GM12878 (cell line): ENCODE data around the gene ANXA4. TPM values are rescaled to one million over a fixed set of nuclear protein-coding genes. Genes with fewer than 3 reads are reported as not detected.

Experiments used
- BACH1 ChIP-seq: fragments of 450-650 bp; IDR thresholded peaks from 2 replicates; pipeline ENCODE4 v1.6.1; 2017; ENCODE audit warnings: mild to moderate bottlenecking, borderline replicate concordance
- EP300 ChIP-seq, 2 experiments: fragments of 150-350 bp in 1 of 2; IDR thresholded peaks; 2 replicates each; pipeline ENCODE4 v1.6.1; 2011 to 2012; ENCODE audit warnings: low read depth in 2 of 2, low read length in 2 of 2, borderline replicate concordance in 1 of 2, improper control_type of control experiment in 1 of 2, inconsistent platforms in 1 of 2; ENCODE audit not compliant: control insufficient read depth in 1 of 2
- EZH2 ChIP-seq: IDR thresholded peaks from 2 replicates; pipeline ENCODE4 v1.6.1; 2012; ENCODE audit warnings: low read depth, mild to moderate bottlenecking, control low read depth, inconsistent platforms, low read length, borderline replicate concordance; ENCODE audit not compliant: control insufficient read depth
- FOXK2 ChIP-seq: fragments of 450-650 bp; IDR thresholded peaks from 2 replicates; pipeline ENCODE4 v1.6.1; 2017; ENCODE audit warnings: mild to moderate bottlenecking, moderate library complexity
- GABPA ChIP-seq: IDR thresholded peaks from 2 replicates; pipeline ENCODE4 v1.6.1; 2014; ENCODE audit warnings: antibody characterized with exemption, low read depth, mild to moderate bottlenecking, inconsistent platforms
- MEF2A ChIP-seq: IDR thresholded peaks from 2 replicates; pipeline ENCODE4 v1.6.1; 2011; ENCODE audit warnings: low read depth, mild to moderate bottlenecking, low read length, moderate library complexity; ENCODE audit not compliant: insufficient read depth
- MTA2 ChIP-seq: fragments of 450-650 bp; IDR thresholded peaks from 2 replicates; pipeline ENCODE4 v1.6.1; 2016; ENCODE audit warnings: low read depth, mild to moderate bottlenecking, moderate library complexity
- PAX5 ChIP-seq: IDR thresholded peaks from 2 replicates; pipeline ENCODE4 v1.6.1; 2011; ENCODE audit warnings: low read depth, low read length, borderline replicate concordance
- RBBP5 ChIP-seq: fragments of 200-600 bp; sonication (generic); conservative IDR thresholded peaks from 2 replicates; pipeline ENCODE4 v1.6.1; 2016
- STAT1 ChIP-seq: fragments of 450-650 bp; conservative IDR thresholded peaks from 2 replicates; pipeline ENCODE4 v1.6.1; 2014; ENCODE audit warnings: antibody characterized with exemption, mild to moderate bottlenecking
- SUPT20H ChIP-seq: IDR thresholded peaks from 2 replicates; pipeline ENCODE4 v1.6.1; 2011; ENCODE audit warnings: low read depth, mild to moderate bottlenecking, low read length, moderate library complexity, borderline replicate concordance; ENCODE audit not compliant: control insufficient read depth
- TAF1 ChIP-seq: IDR thresholded peaks from 2 replicates; pipeline ENCODE4 v1.6.1; 2011; ENCODE audit warnings: mild to moderate bottlenecking, low read depth, low read length, borderline replicate concordance
- TCF3 ChIP-seq: IDR thresholded peaks from 2 replicates; pipeline ENCODE4 v1.6.1; 2012; ENCODE audit warnings: low read depth, mild to moderate bottlenecking, low read length, borderline replicate concordance; ENCODE audit not compliant: insufficient read depth
- ZNF622 ChIP-seq: fragments of 450-650 bp; IDR thresholded peaks from 2 replicates; pipeline ENCODE4 v1.6.1; 2017; ENCODE audit warnings: mild to moderate bottlenecking, inconsistent platforms
- polyA plus RNA-seq, 11 experiments: library from polyadenylated mRNA; depleted of rRNA in 4 of 11; unstranded in 6 of 11; stranded (reverse) in 5 of 11; fragments of >200 nt; fragmentation: Nextera tagmentation in 4 of 11; fragmentation: Illumina TruSeq in 1 of 11; extraction: Ambion mirVana in 4 of 11; extraction: Trizol in 1 of 11; gene quantifications; 1 replicate in 1 of 11; 2 replicates in 10 of 11; pipeline versions ENCODE4 v1.2.1 to v1.2.3, GENCODE V29; 2011 to 2016; ENCODE audit warnings: inconsistent platforms in 2 of 11, missing spikeins in 2 of 11, low read depth in 1 of 11
- total RNA-seq, 4 experiments: library from RNA; depleted of rRNA in 3 of 4; stranded (reverse); fragments of >200 nt in 3 of 4; fragmentation: Illumina TruSeq in 1 of 4; extraction: Trizol in 1 of 4; gene quantifications; 2 replicates each; pipeline versions ENCODE4 v1.2.1 to v1.2.3, GENCODE V29; 2013 to 2021
- TF ChIP-seq, protein P1 (sequence below): IDR thresholded peaks from 2 replicates; pipeline ENCODE4 v1.6.1; 2011; ENCODE audit warnings: mild to moderate bottlenecking, low read depth, low read length, moderate library complexity; ENCODE audit not compliant: insufficient replicate concordance
- TF ChIP-seq, protein P2 (sequence below): fragments of 450-650 bp; IDR thresholded peaks from 2 replicates; pipeline ENCODE4 v1.6.1; 2017; ENCODE audit warnings: low read depth, mild to moderate bottlenecking, moderate library complexity
- TF ChIP-seq, protein P3 (sequence below): fragments of 450-650 bp; IDR thresholded peaks from 2 replicates; pipeline ENCODE4 v1.6.1; 2017; ENCODE audit warnings: borderline replicate concordance
- TF ChIP-seq, protein P4 (sequence below): fragments of 450-650 bp; formaldehyde crosslinking; IDR thresholded peaks from 2 replicates; pipeline ENCODE4 v1.4.0; 2022; ENCODE audit warnings: mild to moderate bottlenecking, moderate library complexity

Gene ANXA4
- total and polyA plus RNA-seq, 10 of the 15 experiments (the other 5 are each of a cell fraction or from before 2014, with no cell fraction given) = 16.3 to 97.2 (median 71.0) TPM

DNA sequence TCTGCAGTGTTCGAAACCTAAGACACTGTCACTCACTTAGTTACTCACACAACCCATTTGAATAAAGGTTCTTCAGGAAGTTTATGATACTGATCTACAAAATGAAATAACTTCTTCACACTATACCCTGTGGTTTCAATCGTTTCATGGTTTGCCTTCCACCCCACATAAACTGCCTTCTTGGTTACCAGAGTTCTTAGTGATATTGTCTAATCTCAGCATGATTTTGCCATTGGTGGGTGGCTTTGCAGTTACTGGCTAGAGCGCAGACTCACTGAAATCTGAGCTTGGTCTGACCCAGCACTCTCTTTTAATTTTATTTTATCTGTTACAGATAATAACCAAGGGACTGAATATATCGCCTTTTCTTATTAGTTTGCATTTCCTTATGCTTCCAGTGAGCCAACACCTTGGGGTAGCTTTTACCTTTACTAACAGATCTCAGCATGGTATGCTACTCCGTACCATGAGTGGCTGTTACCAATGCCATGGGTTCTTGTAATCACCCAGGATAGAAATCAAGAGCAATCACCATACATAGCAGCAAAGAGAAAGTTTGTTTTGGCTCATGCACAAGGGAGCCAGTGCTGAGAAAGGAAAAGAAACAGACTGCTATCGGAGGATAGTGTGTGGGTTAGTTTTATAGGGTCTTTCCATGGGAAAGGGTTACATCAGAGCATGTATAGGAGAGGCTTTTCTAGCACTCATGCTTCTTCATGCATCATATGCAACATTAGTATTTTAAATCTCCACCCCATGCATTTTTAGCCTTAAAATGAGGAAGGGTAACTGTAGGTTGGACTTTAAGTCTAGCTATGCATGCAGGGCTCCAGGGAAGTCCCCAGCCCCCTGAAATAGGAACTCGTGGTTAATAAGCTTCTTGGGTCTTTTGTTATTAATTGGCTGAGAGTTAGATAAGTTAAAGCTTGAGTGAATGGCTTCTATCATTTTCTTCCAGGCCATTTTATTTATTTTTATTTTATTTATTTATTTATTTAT lies 33.3 kb downstream of the ANXA4 start (continued):
- TF ChIP-seq, protein P1, sequence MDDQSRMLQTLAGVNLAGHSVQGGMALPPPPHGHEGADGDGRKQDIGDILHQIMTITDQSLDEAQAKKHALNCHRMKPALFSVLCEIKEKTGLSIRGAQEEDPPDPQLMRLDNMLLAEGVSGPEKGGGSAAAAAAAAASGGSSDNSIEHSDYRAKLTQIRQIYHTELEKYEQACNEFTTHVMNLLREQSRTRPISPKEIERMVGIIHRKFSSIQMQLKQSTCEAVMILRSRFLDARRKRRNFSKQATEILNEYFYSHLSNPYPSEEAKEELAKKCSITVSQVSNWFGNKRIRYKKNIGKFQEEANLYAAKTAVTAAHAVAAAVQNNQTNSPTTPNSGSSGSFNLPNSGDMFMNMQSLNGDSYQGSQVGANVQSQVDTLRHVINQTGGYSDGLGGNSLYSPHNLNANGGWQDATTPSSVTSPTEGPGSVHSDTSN = no peak
- TF ChIP-seq EZH2 (no peak), MEF2A (peak; percentile 82), TCF3 (no peak), GABPA (no peak), BACH1 (no peak), TAF1 (no peak), FOXK2 (no peak), MTA2 (peak; percentile 86), ZNF622 (no peak), PAX5 (no peak), SUPT20H (no peak), RBBP5 (no peak), EP300 (IDR thresholded peaks at IDR 0.05; ENCODE audit: borderline replicate concordance in 1 of 2, control insufficient read depth in 1 of 2, low read depth in 2 of 2, low read length in 2 of 2) (no peak), STAT1 (no peak)
- TF ChIP-seq, protein P2, sequence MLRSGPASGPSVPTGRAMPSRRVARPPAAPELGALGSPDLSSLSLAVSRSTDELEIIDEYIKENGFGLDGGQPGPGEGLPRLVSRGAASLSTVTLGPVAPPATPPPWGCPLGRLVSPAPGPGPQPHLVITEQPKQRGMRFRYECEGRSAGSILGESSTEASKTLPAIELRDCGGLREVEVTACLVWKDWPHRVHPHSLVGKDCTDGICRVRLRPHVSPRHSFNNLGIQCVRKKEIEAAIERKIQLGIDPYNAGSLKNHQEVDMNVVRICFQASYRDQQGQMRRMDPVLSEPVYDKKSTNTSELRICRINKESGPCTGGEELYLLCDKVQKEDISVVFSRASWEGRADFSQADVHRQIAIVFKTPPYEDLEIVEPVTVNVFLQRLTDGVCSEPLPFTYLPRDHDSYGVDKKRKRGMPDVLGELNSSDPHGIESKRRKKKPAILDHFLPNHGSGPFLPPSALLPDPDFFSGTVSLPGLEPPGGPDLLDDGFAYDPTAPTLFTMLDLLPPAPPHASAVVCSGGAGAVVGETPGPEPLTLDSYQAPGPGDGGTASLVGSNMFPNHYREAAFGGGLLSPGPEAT = peak; percentile 67; the same call in 1 of the 2 replicates
- TF ChIP-seq, protein P3, sequence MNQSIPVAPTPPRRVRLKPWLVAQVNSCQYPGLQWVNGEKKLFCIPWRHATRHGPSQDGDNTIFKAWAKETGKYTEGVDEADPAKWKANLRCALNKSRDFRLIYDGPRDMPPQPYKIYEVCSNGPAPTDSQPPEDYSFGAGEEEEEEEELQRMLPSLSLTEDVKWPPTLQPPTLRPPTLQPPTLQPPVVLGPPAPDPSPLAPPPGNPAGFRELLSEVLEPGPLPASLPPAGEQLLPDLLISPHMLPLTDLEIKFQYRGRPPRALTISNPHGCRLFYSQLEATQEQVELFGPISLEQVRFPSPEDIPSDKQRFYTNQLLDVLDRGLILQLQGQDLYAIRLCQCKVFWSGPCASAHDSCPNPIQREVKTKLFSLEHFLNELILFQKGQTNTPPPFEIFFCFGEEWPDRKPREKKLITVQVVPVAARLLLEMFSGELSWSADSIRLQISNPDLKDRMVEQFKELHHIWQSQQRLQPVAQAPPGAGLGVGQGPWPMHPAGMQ = no peak
- TF ChIP-seq, protein P4, sequence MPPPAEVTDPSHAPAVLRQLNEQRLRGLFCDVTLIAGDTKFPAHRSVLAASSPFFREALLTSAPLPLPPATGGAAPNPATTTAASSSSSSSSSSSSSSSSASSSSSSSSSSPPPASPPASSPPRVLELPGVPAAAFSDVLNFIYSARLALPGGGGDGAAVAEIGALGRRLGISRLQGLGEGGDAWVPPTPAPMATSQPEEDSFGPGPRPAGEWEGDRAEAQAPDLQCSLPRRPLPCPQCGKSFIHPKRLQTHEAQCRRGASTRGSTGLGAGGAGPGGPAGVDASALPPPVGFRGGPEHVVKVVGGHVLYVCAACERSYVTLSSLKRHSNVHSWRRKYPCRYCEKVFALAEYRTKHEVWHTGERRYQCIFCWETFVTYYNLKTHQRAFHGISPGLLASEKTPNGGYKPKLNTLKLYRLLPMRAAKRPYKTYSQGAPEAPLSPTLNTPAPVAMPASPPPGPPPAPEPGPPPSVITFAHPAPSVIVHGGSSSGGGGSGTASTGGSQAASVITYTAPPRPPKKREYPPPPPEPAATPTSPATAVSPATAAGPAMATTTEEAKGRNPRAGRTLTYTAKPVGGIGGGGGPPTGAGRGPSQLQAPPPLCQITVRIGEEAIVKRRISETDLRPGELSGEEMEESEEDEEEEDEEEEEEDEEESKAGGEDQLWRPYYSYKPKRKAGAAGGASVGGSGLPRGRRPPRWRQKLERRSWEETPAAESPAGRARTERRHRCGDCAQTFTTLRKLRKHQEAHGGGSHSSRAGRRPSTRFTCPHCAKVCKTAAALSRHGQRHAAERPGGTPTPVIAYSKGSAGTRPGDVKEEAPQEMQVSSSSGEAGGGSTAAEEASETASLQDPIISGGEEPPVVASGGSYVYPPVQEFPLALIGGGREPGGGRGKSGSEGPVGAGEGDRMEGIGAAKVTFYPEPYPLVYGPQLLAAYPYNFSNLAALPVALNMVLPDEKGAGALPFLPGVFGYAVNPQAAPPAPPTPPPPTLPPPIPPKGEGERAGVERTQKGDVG (CRISPR knock-in tag) = no peak
